Thyroid gland (tissue), 4 donors: Measurements from ENCODE around the gene CIAPIN1. TPM values are rescaled to one million over a fixed set of nuclear protein-coding genes. Genes with fewer than 3 reads are reported as not detected.
A peak's percentile ranks its signal among the peaks of the same experiment; 100 is the strongest.

Experiments
- DNase-seq, 2 donors: peaks; one replicate each; pipeline ENCODE4 v3.0.0-alpha.2; 2019
- H3K27ac ChIP-seq, 3 donors: fragments of 200-600 bp; sonication (generic); 1 replicate in 2 of 3; 2 replicates in 1 of 3; pipeline ENCODE4 v1.5.1; 2016 to 2019; ENCODE audit warnings: mild to moderate bottlenecking in 1 of 3, moderate library complexity in 1 of 3
- H3K27me3 ChIP-seq: fragments of 200-600 bp; sonication (generic); one replicate; pipeline ENCODE4 v1.5.1; 2019
- H3K36me3 ChIP-seq, 2 donors: fragments of 200-600 bp; sonication (generic); one replicate each; pipeline ENCODE4 v1.5.1; 2016 to 2019
- H3K4me1 ChIP-seq, 2 donors: fragments of 200-600 bp; sonication (generic); one replicate each; pipeline ENCODE4 v1.5.1; 2017 to 2019
- H3K4me3 ChIP-seq, 3 donors: fragments of 200-600 bp; sonication (generic); replicated peaks in 1 of 3; 1 replicate in 2 of 3; 2 replicates in 1 of 3; pipeline ENCODE4 v1.5.1; 2016; ENCODE audit warnings: mild to moderate bottlenecking in 1 of 3
- H3K9me3 ChIP-seq: fragments of 200-600 bp; sonication (generic); one replicate; pipeline ENCODE4 v1.5.1; 2017
- POLR2A ChIP-seq, 2 donors: fragments of 450-650 bp; IDR thresholded peaks; one replicate each; pipeline ENCODE4 v1.6.1; 2017; ENCODE audit warnings: antibody characterized with exemption in 2 of 2, mild to moderate bottlenecking in 2 of 2, moderate library complexity in 1 of 2
- WGBS, 2 donors: methylation state at CpG; one replicate each; pipeline ENCODE4 v1.1.5; 2017; 5-methylcytosine and 5-hydroxymethylcytosine counted together
- intact Hi-C: fragments of 100-400 bp; cut with DNase I; formaldehyde crosslinking; loops from one replicate; pipeline ENCODE4 v1.15.1; 2023
- total RNA-seq, 4 donors: library from RNA; depleted of rRNA; stranded (reverse); fragments of >200 nt; gene quantifications; one replicate each; pipeline ENCODE4 v1.2.3, GENCODE V29; 2016
- TF ChIP-seq, protein P1 (sequence below), 6 experiments: fragments of 200-600 bp in 3 of 6; fragments of 450-650 bp in 3 of 6; sonication (generic) in 3 of 6; IDR thresholded peaks; one replicate each; pipeline ENCODE4 v1.5.1; 2016 to 2019; ENCODE audit warnings: antibody characterized with exemption in 6 of 6, mild to moderate bottlenecking in 2 of 6, inconsistent platforms in 1 of 6, moderate library complexity in 1 of 6

Gene CIAPIN1
- total RNA-seq, 4 donors from 2014 or later, result 29.2 to 41.2 (median 35.5) TPM

DNA sequence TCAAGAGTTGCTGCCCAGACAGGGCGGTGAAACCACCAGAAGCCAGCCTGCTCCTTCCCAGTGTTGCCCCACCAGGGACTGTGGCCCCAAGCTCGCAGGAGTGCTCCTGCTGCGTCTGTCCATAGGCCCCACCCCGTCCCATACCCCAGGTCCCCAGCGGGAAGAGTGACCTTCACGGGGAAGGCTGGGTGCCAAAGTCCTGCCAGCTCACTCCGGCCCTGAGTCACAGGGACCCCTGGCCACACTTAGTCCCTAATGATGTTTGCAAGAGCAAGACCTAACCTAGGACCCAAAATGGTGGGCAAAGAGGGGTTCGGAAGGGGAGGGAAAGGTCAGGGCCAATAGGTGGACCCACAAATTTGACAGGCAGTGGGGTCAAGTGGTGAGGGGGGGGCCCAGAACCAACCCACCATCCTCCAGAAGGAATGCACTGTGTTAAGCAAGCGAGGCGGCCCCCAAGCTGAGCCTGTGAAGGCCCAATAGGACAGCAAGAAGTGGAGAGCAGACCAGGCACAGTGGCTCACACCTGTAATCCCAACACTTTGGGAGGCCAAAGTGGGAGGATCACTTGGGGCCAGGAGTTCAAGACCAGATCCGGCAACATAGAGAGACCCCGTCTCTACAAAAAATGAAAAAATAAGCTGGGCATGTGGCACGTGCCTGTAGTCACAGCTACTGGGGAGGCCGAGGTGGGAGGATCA lies 35.8 kb upstream of the CIAPIN1 start:
- DNase-seq, result no peak
- peaks cover 15 to 28% of the 10 kb centered on the region in 2 donors for H3K4me1 ChIP-seq
- intact Hi-C loops, result no loop called here
- H3K27ac ChIP-seq, result no peak overlapping the region
- H3K27me3 ChIP-seq, result no peaks in the 10 kb centered on the region
- no peak for TF ChIP-seq POLR2A (IDR thresholded peaks at IDR 0.05)
- TF ChIP-seq, protein P1, sequence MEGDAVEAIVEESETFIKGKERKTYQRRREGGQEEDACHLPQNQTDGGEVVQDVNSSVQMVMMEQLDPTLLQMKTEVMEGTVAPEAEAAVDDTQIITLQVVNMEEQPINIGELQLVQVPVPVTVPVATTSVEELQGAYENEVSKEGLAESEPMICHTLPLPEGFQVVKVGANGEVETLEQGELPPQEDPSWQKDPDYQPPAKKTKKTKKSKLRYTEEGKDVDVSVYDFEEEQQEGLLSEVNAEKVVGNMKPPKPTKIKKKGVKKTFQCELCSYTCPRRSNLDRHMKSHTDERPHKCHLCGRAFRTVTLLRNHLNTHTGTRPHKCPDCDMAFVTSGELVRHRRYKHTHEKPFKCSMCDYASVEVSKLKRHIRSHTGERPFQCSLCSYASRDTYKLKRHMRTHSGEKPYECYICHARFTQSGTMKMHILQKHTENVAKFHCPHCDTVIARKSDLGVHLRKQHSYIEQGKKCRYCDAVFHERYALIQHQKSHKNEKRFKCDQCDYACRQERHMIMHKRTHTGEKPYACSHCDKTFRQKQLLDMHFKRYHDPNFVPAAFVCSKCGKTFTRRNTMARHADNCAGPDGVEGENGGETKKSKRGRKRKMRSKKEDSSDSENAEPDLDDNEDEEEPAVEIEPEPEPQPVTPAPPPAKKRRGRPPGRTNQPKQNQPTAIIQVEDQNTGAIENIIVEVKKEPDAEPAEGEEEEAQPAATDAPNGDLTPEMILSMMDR (IDR thresholded peaks at IDR 0.05), result no peak
- H3K4me3 ChIP-seq, result no peak overlapping the region
- 83 to 84% methylated on average over 9 to 13 of the region's 14 CpGs for WGBS, 2 donors
- H3K36me3 ChIP-seq, result no peaks in the 10 kb centered on the region
- no peaks in the 10 kb centered on the region for H3K9me3 ChIP-seq

- 94 to 96% methylated on average over 4 of the region's 4 CpGs for WGBS, 2 donors
- Histone ChIP-seq H3K27me3 (no peaks in the 10 kb centered on the region), H3K27ac (no peak overlapping the region), H3K4me1 (peaks cover 9 to 35% of the 10 kb centered on the region in 2 donors), H3K36me3 (no peaks in the 10 kb centered on the region), H3K9me3 (no peaks in the 10 kb centered on the region), H3K4me3 (no peak overlapping the region)
- intact Hi-C loops, result no loop called here
- TF ChIP-seq, protein P1 (IDR thresholded peaks at IDR 0.05), result no peak
- TF ChIP-seq POLR2A (IDR thresholded peaks at IDR 0.05), result no peak
- DNase-seq, result no peak
These were observed 34.2 kb upstream of the CIAPIN1 start for GRCh38 chr16:57481421-57481820.

- TF ChIP-seq, protein P1 (IDR thresholded peaks at IDR 0.05), result no peak
- no peak for TF ChIP-seq POLR2A (IDR thresholded peaks at IDR 0.05)
- 76 to 79% methylated on average over 5 to 6 of the region's 6 CpGs for WGBS, 2 donors
- H3K27ac ChIP-seq, result no peak overlapping the region
- no peak overlapping the region for H3K4me3 ChIP-seq
- H3K4me1 ChIP-seq, result peaks cover 9 to 41% of the 10 kb centered on the region in 2 donors
- H3K36me3 ChIP-seq, result no peaks in the 10 kb centered on the region
- DNase-seq, result no peak
- H3K27me3 ChIP-seq, result no peaks in the 10 kb centered on the region
- intact Hi-C loops, result no loop called here
- H3K9me3 ChIP-seq, result no peaks in the 10 kb centered on the region
These were observed 33.6 kb upstream of the CIAPIN1 start for GRCh38 chr16:57480754-57481230.

DNA sequence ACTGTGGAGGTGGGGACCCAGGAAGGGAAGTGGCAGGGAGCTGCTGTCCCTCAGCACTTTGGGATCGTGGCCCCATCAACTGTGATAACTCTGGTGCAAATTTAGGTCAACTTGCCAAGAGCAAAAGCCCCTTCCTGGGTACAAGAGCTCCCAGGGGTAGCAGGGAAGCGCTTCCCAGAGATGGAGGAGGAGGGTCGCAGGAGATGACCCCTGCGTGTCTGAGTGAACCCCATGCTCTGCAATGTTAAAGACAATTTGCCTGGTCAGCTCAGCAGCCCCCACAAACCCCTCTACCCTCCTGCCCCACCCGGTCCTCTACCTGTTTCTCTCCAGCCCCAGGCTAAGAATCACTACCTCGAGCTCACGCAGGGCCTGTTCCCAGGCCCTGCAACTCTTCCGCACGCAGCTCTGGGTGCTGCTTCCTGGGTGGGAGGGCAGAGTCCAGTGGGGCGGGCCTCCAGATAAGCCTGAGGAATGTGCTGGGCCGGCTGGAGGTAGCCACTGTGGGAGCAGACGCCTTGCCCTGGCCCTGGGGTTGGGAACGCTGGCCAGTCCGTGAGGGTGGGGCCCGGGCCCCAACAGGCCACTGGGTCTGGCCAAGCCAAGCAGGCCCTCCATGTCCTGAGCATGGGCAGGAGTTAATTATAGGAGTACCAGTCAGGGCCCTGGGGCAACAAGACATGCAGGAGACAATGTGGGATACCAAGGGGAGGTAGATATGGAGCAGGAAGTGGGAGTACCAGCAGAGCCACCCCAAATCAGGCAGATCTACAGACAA lies 33.0 kb upstream of the CIAPIN1 start:
- Histone ChIP-seq H3K4me3 (peak overlapping the region in 1 of 3 donors; percentile 18), H3K4me1 (peaks cover 3 to 37% of the 10 kb centered on the region in 2 donors), H3K27ac (peak overlapping the region in 1 of 3 donors; percentile 23), H3K9me3 (no peaks in the 10 kb centered on the region), H3K36me3 (no peaks in the 10 kb centered on the region), H3K27me3 (no peaks in the 10 kb centered on the region)
- intact Hi-C loops, result no loop called here
- 63 to 73% methylated on average over 13 to 15 of the region's 15 CpGs for WGBS, 2 donors
- DNase-seq, result no peak
- TF ChIP-seq, protein P1 (IDR thresholded peaks at IDR 0.05), result no peak
- TF ChIP-seq POLR2A (IDR thresholded peaks at IDR 0.05), result no peak
